T-helper 22 cell (primary cell): ENCODE data around the gene REEP1.
"Not testable (repeated sequence)": the region's sequence is repeated elsewhere in the genome, so short reads cannot be mapped to it uniquely, and the experiment has no call there.

Source experiments
- DNase-seq: peaks from one replicate; pipeline ENCODE4 v3.0.0-alpha.2; 2020; ENCODE audit warnings: low read depth

The REEP1 gene

GRCh38 chr2:86243950-86244733 is 93.3 kb downstream of the REEP1 start:
- DNase-seq = no peak

- DNase-seq = no peak
Observed at GRCh38 chr2:86243272-86243671, 94.2 kb downstream of the REEP1 start.

GRCh38 chr2:86241611-86242010 is 95.8 kb downstream of the REEP1 start:
- DNase-seq = no peak

GRCh38 chr2:86240251-86240650 is 97.2 kb downstream of the REEP1 start:
- DNase-seq = no peak

- no peak for DNase-seq
Observed at GRCh38 chr2:86239745-86240144, 97.7 kb downstream of the REEP1 start.

- no peak for DNase-seq
Observed at GRCh38 chr2:86239326-86239725, 98.1 kb downstream of the REEP1 start.

- DNase-seq = no peak
Observed at GRCh38 chr2:86238354-86238753, 99.1 kb downstream of the REEP1 start.

GRCh38 chr2:86237172-86237571 is 100.3 kb downstream of the REEP1 start:
- no peak for DNase-seq

- DNase-seq = no peak
Observed at GRCh38 chr2:86235196-86235980, 102.0 kb downstream of the REEP1 start.

GRCh38 chr2:86234563-86235131 is 102.8 kb downstream of the REEP1 start:
- DNase-seq = no peak

- DNase-seq = no peak
Observed at GRCh38 chr2:86233436-86233835, 104.0 kb downstream of the REEP1 start.

- no peak for DNase-seq
Observed at GRCh38 chr2:86232910-86233309, 104.5 kb downstream of the REEP1 start.

- no peak for DNase-seq
Observed at GRCh38 chr2:86232373-86232784, 105.0 kb downstream of the REEP1 start.

GRCh38 chr2:86231680-86232372 is 105.6 kb downstream of the REEP1 start:
- no peak for DNase-seq

GRCh38 chr2:86230961-86231360 is 106.5 kb downstream of the REEP1 start:
- no peak for DNase-seq

GRCh38 chr2:86229221-86229620 is 108.2 kb downstream of the REEP1 start:
- no peak for DNase-seq

- DNase-seq = not testable (repeated sequence)
Observed at GRCh38 chr2:86228574-86228973, 108.9 kb downstream of the REEP1 start.

- DNase-seq = no peak
Observed at GRCh38 chr2:86227685-86228084, 109.7 kb downstream of the REEP1 start.

- DNase-seq = no peak
Observed at GRCh38 chr2:86226636-86227520, 110.5 kb downstream of the REEP1 start.

GRCh38 chr2:86226070-86226469 is 111.4 kb downstream of the REEP1 start:
- no peak for DNase-seq

GRCh38 chr2:86225581-86225980 is 111.8 kb downstream of the REEP1 start:
- DNase-seq = no peak
